ENCODE results near the gene STX1A.

- no peak for TF ChIP-seq MYC (CRISPR knock-in tag; IDR thresholded peaks at IDR 0.05; ENCODE audit: borderline replicate concordance)
- no peak for TF ChIP-seq ZNF432 (CRISPR knock-in tag; IDR thresholded peaks at IDR 0.05; ENCODE audit: borderline replicate concordance)
- no peak for TF ChIP-seq POLR2G (IDR thresholded peaks at IDR 0.05; ENCODE audit: low read depth, low read length)
- TF ChIP-seq POLR2A (IDR thresholded peaks at IDR 0.05; ENCODE audit: insufficient read depth in 1 of 2, low read depth in 2 of 2, low read length in 2 of 2), result no peak
- no peak for TF ChIP-seq TCF12 (IDR thresholded peaks at IDR 0.05)
- no peak for TF ChIP-seq TCF12 (CRISPR knock-in tag; IDR thresholded peaks at IDR 0.05)
- TF ChIP-seq NFATC3 (CRISPR knock-in tag; IDR thresholded peaks at IDR 0.05), result no peak
- TF ChIP-seq PPARG (CRISPR knock-in tag; conservative IDR thresholded peaks at IDR 0.05), result no peak
Observed at GRCh38 chr7:73762659-73762999, 43.2 kb upstream of the STX1A start.
